HG02759 (cell line): ENCODE results near the gene CACNA1C.

ENCODE experiments used
- ATAC-seq: cut with Tn5 transposase; IDR thresholded peaks from one replicate; pipeline ENCODE4 v1.9.1; 2021; ENCODE audit warnings: mild to moderate bottlenecking, moderate library complexity; ENCODE audit not compliant: unreplicated experiment

The CACNA1C gene

DNA sequence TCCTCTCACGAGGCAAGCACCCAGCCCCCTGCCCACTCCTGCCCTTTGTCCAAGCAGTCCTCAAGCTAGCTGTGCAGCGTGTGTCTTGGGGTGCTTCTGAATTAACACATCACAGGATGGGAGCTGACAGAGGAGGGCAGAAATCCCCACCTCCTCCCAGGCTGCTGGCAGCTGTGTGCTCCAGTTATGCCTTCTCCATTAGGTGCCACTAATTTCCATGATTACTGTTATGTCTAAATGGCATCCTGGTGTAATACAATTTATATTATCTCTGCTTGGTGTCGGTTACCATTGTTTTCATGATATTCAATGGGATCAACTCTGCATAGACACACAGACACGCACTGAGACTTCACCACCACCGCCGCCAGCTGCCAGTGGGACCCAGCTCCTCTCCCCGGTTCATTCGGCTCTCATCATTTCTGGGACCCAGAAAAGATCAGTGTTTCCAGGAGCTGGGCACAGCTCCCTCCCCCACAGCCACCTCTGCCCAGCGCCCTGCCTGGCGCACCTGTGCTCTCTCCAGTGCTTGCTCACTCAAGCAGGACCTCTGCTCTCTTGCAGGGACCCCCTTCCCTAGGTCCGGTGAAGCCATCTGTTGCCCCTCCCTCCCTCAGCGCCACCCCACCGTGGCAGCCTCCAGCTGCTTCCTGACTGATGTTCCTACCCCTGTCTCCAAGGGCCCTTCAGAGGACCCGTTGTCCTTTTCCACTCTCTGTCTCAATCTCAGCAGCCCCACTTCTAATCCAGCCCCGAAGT, 574.5 kb downstream of the CACNA1C start:
- no peak for ATAC-seq

DNA sequence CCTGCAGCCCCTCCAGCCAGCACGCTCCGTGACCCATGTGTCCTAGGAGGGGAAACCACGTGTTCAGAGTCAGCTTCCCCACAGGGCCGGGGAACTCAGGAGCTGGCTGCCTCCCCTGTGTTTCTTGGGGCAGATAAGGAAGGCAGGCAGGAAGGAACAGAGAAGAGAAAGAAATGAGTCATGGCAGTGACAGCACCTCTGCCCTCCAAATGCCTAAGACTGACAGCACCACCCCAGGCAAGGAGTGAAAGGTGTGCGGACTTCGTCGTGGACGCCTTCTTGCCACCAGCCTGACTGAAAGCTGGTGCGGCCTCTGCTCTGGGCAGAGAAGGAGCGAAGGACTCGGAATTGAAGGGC, 575.0 kb downstream of the CACNA1C start:
- no peak for ATAC-seq

DNA sequence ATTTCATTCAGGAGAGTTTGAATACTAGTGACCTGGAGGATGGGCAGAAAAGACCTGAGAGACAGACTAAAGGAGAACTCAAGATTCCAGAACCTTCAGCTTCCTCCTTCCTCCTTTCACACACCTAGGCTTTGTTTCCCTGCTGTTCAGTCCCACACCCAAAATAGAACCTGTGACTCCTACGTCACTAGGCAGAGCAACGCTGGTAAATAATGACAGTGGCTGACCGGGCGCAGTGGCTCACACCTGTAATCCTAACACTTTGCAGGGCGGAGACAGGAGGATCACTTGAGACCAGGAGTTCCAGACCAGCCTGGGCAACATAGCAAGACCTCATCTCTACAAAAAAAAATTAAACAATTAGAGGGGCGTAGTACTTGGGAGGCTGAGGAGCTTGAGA, 575.6 kb downstream of the CACNA1C start:
- no peak for ATAC-seq

DNA sequence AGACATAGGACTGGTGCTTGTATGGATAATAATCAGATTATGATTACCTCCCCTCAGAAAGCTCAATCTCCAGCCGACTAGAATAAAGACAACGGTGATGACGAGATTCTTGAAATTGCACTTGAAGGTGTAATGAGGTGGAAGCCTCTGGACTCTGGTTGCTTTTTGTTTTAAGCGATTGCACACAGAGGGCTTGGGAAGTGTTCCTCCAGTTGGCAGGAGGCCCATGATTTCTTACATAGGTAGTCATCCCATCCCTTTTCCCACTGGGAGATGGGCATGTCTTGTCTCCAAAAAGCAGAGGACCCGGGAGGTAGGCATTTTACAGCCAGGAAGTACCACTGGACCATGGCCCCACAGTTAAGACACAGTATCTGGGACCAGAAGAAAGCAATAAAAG, 576.3 kb downstream of the CACNA1C start:
- no peak for ATAC-seq

DNA sequence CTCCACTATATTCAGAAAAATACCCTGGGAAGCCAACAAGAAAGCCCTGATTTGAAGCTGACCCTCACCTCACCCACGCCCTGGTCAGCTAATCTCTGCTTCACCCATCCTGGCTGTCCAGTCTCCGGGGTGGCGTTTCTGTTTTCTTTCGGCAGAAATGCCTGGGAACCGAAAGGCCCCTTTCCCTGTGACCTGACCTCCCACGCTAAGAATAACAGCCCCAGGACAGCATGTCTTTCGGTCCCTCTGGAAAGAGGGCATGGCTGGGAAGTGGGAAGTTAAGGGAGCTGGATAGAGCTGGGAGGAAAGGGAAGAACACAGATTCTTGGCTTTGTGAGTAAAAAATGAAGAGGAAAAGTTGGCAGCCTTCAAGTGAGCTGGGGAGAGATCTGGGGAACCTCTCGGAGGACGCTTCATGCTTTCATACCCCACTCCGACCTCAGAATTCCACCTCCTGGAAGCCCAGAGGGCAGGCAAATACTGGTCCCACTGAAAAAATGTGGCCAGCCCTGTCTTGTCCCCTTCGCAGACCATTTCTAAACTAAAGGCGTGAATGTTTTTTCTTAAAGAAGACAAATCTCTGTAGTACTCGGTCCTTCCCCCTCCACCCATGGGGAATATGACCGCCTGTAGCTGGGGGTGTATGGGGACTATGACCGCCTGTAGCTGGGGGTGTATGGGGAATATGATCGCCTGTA, 579.0 kb downstream of the CACNA1C start:
- ATAC-seq: no peak

DNA sequence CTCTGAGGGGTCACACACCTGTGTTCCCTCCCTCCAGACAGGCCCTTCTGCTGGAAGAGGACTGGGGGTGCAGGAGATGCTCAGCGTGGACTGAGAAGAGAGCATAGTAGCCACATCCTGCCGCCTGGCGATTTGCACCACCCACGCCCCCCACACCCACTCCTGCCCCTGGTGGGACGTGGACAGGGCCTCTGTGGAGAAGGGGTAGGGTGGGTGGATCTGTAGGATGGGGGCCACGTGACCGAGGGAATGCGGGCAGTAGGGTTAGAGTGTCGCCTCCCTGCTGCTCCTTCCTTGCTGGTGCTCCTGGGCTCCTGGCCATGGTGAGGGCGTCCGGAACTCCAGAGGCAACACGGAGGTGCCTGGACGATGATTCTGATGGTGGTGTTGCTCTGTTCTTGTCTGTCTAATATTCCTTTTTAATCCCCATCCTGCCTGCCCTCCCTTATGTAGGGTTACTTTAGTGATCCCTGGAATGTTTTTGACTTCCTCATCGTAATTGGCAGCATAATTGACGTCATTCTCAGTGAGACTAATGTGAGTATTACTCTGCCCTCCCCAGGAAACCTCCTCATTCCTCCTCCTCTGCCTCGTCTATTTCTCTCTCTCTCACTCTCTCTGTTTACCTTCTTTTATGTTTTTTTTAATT, 580.5 kb downstream of the CACNA1C start:
- no peak for ATAC-seq

DNA sequence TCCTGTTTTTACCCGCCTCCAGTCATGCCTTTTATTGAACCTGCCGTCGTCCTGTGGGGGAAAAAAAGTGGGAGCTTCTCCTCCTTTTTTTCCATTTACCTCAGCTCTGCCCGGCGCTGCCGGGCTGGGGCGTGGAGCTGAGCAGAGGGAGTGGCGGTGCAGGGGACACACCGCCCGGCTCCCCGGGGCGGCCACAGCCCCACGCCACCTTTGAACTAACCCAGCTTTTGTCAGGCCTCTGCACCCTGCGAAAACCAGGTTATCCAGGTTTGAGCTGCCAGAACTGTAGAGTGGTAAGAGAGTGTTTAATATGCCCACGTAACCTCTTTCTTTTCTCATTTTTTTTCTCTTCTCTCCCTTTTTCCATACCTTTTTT, 581.0 kb downstream of the CACNA1C start:
- no peak for ATAC-seq

DNA sequence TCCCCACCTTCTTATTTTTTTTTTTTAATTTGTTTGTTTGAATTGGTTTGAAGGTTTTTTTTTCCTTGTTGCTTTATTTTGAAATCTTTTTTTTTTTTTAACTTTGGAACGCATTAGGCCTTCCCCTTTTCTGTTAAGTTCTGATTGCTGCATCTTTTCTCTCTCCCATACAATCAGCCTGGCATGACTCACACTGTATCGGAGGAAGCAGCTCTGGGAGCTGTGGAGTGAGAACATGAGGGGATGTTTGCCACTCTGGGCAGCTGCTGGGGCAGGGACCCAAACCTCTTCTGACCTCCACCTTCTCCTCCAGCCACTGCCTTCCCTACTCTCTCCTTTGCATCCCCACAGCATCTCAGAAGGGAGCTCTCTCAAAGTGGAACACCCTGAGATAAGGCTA, 581.7 kb downstream of the CACNA1C start:
- ATAC-seq: no peak

DNA sequence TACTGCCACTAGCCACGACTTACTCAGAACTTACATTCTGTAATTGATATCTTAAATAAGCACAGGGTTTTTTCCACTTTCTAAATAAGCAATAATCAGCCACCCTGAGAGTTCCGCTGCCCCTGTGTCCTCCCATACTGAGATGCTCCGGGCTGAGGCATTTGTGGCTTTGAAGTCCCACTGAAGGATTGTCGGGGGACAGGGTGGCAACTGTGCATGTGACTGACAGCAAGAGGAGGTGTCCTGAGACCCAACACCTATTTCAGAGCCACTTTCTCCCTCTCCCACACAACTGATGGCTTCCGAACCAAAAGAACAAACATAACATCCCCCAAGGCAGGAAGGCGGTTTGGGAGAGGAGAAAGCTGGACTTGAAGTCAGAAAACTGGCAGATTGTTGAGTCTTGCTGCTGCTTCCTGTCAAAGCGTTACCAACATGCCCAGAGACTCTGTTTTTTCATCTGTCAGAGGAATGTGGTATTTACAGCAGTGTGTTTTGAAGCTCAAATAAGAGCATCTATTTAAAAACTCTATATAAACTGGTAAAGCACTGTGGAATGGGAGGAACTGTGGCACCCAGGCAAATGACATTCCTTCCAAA, 584.1 kb downstream of the CACNA1C start:
- no peak for ATAC-seq

DNA sequence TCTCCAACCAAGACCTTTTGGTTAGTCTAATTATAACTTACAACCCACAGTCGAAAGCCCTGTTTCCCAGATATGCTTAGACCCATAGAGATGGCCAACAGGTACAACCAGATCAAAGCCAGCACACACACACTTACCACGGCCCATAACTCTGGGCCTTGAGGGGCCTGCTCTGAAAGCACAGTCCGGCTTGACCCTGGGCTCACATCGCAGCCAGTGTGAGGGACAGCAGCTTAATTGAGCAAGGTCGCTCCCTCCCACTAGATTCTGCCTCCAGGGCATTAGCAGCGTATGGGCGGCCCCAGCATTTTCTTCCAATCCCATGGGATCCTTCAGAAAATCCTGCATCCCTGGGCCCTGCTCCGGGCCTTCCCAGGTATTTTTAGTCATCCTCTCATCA, 584.6 kb downstream of the CACNA1C start:
- ATAC-seq: no peak

DNA sequence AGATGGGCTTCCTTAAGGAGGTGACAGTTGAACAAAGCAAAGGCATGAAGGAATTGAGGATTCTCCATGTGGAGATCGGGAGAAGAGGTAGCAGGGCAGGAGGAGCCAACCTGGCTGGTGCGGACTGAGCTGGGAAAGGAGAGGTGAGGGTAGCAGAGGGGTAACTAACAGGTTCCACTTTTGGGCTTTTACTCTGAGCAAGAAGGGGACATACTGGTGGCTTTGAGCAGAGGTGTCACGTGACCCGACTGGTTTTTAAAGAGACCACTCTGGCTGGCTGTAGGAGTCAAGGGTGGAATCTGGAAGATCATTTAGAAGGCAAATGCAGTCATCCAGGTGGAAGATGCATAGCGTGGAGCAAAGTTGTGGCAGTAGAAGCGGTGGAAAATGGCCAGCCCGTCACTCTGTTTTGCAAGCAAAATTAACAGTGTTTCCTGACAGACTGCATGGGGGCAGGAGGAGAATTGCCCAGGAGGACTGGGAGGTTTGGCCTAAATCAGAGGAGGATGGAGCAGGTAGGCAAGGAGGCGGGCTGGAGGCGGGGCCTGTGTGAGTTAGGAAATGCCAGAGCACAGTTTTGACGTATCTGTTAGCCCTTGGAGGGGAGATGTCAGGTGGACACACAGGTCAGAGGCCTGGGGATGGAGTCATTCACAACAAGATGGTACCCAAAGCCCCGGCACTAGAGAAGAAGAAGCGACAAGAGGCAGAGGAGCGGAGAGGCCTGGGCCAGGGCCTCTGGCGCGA, 585.7 kb downstream of the CACNA1C start:
- ATAC-seq: no peak

DNA sequence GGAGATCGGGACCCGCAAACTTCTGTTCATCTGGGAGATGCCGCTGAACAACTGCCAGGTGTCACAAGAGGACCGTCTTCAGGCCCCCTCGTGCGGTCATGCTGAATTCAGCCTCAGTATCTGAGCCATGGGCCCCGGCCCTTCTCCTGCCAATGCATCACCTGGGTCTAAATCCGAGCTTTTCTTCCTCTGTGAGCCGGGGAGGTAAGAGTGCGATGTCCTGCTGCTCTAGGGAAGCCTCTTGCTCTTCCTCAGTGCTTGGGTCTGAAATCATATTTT, 586.2 kb downstream of the CACNA1C start:
- ATAC-seq: no peak

DNA sequence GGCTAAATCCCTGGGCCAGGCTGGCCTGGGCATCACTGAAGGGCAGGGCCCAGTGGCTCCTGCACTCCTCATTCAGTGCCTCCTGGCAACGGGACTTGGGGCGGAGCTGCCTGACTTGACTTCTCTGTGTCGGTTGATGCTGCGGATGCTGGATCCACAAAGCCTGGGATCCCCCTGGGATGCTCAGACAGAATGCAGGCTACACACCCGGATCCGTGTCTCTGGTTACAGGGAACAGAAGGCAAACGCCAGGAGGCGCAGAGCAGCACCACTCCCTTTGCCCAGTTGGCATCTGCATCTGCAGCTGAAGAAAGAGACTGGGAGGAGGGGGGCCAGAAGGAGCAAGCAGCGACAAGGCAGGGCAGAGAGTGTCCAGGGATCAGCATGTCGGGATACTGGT, 587.5 kb downstream of the CACNA1C start:
- no peak for ATAC-seq

DNA sequence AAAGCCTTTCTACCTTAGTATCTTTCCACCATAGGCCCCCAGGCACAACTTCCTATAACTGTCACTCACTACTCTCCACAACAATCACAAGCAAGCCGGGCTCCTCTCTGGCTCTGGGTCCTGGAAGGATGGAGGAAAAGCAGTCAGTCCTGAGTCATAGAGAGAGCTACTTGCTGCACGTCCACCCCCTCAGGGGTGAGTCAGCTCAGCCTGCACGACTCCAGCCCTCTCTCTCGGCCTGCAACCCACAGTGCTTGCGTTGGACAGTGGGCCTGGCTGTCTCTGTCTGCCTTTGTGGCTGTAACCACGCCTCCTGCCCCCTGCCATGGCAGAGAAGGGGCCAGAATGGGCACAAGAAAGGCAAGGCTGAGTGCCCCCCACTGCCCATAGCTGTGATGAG, 587.9 kb downstream of the CACNA1C start:
- no peak for ATAC-seq

DNA sequence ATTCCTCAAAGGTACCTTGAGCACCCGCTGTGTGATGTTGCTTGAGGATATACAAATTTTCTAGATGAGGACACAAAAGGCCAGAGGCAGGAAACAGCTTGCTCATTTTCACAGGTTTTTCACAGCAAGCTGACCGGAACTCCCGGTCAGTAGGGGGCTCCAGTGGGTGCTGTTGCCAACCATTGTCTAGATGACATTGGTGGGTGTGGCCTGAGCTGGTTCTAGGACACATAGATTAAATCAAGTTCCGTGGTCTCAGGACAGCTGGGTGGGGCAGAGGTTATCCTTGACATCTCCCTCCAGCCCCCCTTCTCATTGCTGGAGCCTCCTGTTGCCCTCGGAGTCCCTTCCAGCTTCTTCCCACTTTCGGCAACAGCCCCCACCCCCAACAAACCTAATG, 588.4 kb downstream of the CACNA1C start:
- no peak for ATAC-seq

DNA sequence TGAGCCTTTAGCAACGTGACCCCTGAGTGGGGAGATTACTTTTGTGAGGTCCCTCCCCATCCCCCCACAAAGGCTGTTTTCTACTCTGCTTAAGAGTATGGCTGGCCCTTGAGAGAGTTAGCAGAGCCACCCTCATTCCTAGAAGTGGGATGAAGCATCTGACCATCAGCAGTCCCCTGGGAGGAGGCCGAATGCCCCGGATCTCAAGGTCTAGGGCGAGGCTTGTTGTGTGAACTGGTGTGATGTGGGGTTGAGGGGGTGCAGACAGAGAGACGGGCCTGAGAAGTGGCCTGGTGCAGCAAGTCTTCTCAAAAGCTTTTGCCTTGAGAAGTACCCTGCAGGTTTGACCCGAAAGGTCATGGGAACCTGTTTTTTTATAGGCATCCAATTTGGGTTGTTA, 589.0 kb downstream of the CACNA1C start:
- ATAC-seq: no peak

DNA sequence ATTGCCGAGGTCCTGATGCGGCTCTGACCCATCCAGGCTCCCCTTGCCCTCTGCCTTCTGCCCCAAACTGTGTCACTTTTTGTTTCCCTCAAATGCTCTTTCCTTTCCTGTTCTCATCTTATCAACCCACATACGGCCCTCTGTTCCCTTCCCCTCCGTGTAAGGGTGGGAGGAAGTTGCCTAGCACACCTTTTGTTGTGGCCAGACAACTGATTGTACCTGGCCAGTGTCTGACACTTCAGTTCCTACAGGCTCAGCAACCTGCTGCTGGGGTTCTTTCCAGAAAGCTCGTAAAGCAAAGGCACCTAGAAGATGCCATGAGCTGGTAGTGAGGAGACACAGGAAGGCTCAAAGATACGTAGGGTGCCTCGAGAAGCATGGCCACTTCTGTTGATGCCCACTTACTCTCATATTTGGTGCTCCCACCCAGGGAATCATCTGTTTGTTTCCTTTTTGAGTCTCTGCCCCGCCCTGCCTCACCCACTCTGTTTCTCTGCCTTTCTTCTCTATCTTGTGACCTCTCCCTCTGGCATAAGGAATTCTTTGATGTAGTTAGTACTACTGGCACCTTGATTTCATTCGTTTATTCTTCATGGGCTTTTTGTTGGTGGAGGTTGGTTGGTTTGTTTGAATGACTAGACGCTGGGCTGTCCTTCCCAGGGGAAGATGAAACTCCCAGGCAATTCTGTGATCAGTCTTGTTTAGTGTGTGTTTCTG, 589.5 kb downstream of the CACNA1C start:
- ATAC-seq: no peak

DNA sequence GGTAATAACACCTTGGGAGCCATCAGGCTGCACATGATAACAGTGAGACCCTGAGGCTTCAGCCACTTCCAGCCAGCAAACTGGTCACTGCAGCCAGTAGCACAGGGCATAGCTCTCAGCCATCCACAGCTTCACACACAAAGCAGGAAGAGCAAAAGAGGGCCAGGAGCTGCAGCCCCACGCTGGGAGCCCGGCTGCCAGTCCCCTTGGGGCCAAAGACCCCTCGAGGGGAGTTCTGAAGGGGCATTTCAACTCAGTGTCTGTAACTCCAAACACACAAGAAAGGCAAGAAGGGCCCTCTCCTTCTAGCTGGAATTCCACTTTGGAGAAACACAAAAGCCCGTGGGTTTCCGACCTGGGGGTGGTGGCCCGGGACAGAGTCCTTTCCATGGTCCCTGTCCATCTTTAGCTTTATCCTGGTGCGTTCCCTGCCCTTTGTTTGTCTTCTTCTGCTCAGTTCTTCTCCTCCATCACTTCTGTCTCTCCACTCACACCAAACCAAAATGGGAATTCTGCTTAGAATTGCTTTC, 590.2 kb downstream of the CACNA1C start:
- ATAC-seq: no peak

DNA sequence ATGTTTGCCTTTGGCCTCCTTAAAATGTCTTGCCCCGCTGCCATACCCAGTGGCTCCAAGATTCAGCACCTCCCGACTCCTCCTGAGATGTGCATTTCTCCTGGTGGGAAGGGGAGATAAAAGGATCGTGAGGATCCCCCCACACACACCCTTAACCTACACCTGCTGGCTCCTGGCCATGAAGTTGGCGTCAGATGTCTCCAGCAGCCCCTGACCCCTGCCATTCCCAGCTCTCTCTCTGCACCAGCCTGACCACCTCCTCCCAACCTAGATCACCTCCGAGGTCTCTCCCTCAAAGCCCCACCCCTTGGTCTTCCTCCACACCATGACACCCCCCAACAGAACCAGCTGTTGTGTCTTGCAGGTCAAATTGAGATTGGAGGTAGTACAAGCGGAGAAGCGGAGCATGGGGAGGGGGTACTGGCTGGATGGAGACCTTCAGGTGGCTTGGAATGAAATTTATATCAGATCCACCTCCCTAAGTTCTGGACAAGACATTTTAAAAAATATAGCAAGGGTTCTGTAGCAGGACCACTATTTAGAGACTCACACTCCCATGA, 590.9 kb downstream of the CACNA1C start:
- no peak for ATAC-seq

DNA sequence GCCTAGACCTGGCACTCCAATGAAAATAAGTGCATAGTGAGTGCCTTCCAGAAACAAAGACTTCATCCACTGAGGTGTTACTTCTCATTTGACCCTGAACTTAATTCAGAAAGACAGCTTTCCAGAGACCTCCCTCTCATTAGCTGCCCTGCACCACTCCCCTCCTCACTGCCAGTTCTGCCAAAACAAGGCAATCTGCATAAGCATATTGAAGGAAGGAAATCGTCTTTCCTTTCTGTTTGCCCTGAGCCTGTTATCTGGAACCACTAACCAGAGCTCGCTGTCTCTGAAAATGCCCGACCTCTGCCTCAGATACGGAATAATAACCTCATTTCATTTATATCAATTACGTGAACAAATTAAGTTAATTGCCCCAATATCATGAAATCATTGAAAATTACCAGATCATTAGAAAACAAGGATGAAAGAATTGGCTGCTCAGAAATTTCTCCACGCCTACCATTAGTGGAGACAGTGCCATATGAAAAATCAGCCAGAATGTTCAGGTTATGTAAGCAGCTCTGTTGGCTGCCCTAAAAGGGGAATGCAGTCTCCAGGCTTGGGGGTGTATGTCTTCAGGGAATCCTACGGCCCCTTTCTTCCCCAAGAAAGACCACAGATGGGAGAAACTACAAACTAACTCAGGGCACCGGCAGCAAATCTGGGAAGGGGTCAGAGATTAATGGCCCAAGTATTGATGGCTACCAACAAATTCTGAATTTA, 592.1 kb downstream of the CACNA1C start:
- ATAC-seq: no peak
